Activated CD4-positive, alpha-beta T cell treated with anti-CD3 and anti-CD28 coated beads, Interleukin-2, Interleukin-6, amounts not matched to agents 100 ng/mL and 50 ng/mL, durations not matched to agents 16 hours and 8 hours (primary cell): ENCODE measurements around the gene SCGB3A1.

ENCODE experiments used
- DNase-seq: peaks from one replicate; pipeline ENCODE4 v3.0.0-alpha.2; 2020

Gene SCGB3A1

GRCh38 chr5:180625125-180625790 is 34.0 kb upstream of the SCGB3A1 start:
- DNase-seq: no peak

DNA sequence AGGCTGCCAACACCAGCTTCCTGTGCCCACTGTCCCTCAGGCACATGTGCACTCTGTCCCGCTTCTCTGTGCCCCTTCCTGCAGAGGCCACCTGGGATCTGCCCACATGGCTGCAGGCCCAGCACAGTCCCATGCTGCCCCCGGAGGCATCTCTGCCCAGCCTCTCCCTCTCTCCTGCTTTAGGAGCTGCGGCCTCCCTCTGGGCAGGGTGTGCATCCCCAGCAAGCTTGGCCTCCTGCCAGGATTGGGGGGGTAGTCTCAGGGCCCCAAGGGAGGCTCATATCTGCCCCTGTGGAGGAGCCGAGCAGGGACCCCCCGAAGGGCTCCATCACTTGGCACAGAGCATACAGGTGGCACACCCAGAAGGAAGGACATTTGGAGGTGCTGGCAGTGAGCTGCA is 33.3 kb upstream of the SCGB3A1 start:
- no peak for DNase-seq

DNA sequence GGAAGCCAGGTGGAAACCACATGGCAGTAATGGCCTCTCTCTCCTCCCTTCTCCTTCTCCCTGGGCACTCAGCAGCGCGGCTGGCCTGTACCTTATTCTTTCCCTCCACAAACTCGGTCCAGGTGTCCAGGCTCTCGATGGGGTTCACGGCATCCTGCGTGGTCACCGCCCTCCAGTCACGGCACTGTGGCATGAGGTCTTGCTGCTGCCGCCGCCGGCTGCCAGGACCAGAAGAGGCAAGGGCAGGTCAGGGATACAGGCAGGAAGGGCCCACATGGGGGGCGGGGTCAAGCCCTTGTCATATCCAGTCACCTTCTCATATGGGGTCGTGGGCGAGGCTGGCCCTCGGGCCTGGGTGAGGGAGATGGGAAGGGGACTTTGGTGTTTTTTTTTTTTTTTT is 32.5 kb upstream of the SCGB3A1 start:
- no peak for DNase-seq

- DNase-seq: no peak
Observed at GRCh38 chr5:180623411-180623834, 32.1 kb upstream of the SCGB3A1 start.

GRCh38 chr5:180622910-180623309 is 31.6 kb upstream of the SCGB3A1 start:
- DNase-seq: no peak

GRCh38 chr5:180621311-180621710 is 30.0 kb upstream of the SCGB3A1 start:
- no peak for DNase-seq

- DNase-seq: no peak
Observed at GRCh38 chr5:180620014-180620413, 28.7 kb upstream of the SCGB3A1 start.

DNA sequence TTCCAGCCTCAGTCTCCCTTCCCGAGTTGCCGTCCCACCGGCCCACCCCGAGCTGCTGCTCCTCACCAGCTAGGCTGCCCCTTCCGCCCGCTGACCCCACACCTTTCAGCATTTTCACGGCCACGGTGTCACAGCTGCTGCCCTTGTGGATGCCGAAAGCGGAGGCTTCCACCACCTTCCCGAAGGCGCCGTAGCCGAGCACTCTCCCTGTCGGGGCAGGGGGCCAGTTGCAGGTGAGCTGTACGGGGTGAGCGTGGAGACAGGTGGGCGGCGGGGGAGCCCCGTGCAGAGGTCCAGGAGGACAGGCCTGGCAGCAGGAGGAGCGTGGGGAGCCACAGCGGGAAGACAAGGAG is 28.2 kb upstream of the SCGB3A1 start:
- no peak for DNase-seq

- peak; percentile 55 for DNase-seq
Observed at GRCh38 chr5:180618829-180619562, 27.7 kb upstream of the SCGB3A1 start.

DNA sequence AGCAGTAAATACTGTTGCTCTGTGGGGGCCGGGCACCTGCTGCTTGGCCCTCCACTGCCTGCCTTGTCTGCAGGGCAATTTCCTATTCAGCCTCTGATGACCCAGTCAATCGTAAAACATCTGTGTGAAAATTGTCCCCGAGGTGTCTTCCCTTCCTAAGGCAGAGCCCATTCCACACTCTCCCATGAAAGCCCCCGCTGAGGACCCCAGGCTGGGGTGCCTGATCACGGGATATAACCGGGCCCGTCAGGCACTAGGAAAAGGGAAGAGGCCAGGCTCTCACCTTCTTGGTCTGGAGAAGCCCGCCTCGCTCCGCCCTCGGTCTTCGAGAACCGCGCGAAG is 27.2 kb upstream of the SCGB3A1 start:
- DNase-seq: no peak

DNA sequence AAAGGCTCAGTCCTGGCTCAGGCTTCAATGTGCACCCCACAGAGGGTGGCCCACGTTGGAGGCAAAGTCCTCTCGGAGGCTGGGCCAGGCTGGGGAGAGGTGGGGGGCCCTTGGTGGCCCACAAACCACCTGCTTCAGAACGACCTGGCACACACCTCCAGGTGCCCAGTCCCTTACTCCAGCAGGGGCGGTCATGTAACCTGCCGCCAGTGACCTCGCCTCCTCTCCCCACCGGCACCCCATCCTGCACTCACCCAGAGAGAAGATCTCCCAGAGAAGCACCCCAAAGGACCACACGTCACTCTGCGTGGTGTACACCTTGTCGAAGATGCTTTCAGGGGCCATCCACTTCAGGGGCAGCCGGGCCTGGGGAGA is 22.5 kb upstream of the SCGB3A1 start:
- DNase-seq: no peak

DNA sequence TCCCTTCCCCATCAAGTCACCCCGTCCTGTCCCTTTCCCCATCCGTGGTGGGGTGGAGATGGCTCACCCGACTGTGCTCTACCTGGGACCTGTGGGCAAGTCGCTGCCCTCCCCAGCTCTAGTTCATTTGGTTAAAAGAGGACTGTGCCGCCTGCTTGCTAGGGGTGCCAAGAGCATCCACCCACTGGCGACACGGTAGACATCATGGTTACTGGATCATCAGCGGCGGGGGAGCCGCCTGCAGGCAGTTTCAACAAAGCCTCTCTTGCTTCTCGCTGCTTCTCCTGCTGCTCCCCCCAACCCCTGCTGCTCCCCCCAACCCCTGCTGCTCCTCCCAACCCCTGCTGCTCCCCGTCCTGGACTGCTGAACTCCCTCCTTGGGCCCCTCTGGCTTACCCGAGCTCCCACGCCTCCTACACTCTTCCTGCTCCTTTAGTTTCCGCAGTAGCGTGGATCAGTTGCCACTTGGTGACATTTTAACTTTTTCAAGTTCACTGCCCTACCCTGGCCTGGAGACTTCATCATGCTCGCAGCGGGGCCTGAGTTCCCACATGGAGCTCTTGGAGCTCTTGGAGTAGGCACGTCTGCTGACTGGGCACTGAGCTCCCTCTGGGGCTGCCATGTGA is 22.0 kb upstream of the SCGB3A1 start:
- no peak for DNase-seq

DNA sequence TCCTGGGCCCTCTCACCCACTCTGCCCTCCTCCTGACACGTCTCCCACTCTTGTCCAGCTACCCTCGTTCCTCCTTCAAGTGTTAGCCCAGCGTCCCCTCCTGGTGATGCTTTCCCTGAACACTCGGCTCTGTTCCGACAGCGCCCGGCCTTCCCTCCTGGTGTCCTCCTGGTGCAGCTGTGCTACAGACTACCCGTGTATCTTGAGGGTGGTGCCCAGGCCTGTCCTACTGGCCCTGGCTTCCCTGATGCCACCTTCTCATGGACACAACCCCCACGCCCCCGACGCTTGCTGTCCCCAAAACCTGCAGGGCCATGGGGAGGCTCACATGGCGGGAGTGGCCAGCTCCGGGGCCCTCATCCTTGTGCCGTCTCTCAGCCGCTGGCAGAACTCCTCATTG is 21.4 kb upstream of the SCGB3A1 start:
- no peak for DNase-seq

GRCh38 chr5:180611140-180611850 is 20.0 kb upstream of the SCGB3A1 start:
- no peak for DNase-seq

DNA sequence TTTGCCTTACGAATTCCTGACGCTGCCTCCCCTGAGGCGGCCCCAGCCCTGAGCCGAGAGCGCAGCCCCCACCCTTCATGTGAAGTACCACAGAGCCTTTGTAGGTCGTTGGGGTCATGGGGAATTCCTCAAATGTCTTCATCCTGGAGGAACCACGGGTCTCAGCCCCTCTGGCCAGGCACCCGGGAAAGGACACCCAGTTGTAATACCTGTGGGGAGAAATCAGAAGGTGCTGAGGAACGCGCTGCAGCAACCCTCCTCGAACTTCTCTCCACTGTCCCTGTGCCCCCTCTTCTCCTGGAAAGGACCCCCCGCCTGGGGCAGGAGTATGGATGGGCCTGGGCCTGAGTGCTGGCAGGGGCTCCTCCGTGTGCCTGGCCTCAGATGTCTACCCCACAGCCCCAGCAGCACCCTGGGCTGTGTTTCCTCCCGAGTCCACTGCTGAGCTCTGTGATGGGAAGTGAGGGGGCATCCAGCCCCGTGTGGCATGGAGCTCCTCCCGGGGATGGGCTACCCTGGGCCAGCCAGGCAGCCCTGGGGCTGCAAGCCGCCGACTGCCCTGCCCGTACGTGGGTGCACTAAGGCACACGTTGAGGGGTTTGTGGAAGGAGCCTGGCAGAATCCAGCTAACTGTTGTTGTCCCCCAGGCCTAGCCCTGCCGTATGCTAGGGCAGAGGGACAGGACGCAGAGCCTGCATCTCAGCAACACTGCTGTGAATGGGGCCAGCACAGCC is 18.7 kb upstream of the SCGB3A1 start:
- no peak for DNase-seq

GRCh38 chr5:180609386-180609785 is 18.1 kb upstream of the SCGB3A1 start:
- DNase-seq: no peak

- no peak for DNase-seq
Observed at GRCh38 chr5:180608572-180609310, 17.4 kb upstream of the SCGB3A1 start.

DNA sequence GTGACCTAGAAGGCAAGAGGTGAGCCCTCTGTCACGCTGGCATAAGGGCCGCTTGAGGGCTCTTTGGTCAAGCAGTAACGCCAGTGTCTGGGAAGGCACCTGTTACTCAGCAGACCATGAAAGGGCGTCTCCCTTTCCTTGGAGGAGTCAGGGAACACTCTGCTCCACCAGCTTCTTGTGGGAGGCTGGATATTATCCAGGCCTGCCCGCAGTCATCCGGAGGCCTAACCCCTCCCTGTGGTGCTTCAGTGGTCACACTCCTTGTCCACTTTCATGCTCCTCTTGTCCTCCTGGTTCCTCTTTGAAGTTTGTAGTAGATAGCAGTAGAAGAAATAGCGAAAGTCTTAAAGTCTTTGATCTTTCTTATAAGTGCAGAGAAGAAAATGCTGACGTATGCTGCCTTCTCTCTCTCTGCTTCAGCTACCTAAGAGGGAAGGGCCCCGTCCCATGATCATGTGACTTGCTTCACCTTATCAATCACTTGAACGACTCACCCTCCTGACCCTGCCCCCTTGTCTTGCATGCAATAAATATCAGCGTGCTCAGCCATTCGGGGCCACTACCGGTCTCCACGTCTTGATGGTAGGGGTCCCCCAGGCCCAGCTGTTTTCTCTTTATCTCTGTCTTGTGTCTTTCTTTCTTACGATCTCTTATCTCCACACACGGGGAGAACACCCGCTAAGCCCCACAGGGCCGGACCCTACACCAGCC is 16.7 kb upstream of the SCGB3A1 start:
- peak; percentile 42 for DNase-seq

GRCh38 chr5:180606215-180606785 is 15.0 kb upstream of the SCGB3A1 start:
- DNase-seq: no peak

DNA sequence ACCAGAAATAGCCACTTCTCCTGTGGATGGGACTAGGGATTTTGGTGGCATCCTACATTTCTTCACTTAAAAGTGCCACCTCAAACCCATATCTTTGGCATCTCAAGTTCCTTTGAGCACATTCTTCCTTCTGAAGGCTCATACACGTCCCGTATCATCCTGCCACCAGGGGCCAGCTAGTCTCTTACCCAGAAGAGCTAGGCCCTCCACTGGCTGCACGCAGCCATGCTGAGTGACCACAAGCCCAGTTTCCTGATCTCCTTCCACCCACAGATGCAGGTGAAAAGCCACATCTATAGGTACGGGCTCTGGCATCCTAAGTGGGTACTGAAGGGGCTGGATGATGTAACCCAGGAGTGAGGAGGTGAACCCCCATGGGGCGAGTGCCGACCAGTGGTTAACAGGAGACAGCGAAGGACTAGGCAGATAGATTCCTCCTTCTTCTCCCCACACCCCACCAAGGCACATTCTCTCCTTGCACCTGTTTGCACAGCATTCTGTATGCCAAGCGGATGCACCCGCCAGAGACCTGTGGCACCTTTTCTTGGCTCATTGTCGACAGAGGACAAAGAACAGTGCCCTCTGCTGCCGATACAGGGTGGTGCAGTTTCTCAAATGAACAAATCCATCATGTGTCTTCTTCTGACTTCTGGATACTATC is 14.4 kb upstream of the SCGB3A1 start:
- DNase-seq: peak; percentile 78

GRCh38 chr5:180604271-180604670 is 13.0 kb upstream of the SCGB3A1 start:
- DNase-seq: no peak
